A673 (cell line): ENCODE measurements around the gene AATK. TPM values are rescaled to one million over a fixed set of nuclear protein-coding genes. Genes with fewer than 3 reads are reported as not detected.

ENCODE experiments used
- BruUV-seq: library from RNA; stranded (reverse); fragments of 400-500 nt; replicated peaks from 2 replicates; lab custom pipeline; 2021; lab: Mats Ljungman, UMichigan
- CTCF ChIA-PET: fragments of 300-600 bp; sonication (Branson Sonifier 250); formaldehyde crosslinking; loops from one replicate; lab custom pipeline; 2022; ENCODE audit warnings: antibody characterized with exemption; lab: Charles Lee
- POLR2A ChIA-PET: fragments of 300-600 bp; sonication (Branson Sonifier 250); formaldehyde crosslinking; loops from one replicate; lab custom pipeline; 2022; ENCODE audit warnings: antibody characterized with exemption; ENCODE audit not compliant: low non-redundant PET; lab: Charles Lee
- DNase-seq: peaks from one replicate; pipeline ENCODE4 v3.0.0-alpha.2; 2015; ENCODE audit warnings: low spot score
- H3K27ac ChIP-seq: fragments of 200-600 bp; sonication (generic); 2 replicates; pipeline ENCODE4 v1.5.1; 2016; ENCODE audit warnings: mixed run types, low read depth, mild to moderate bottlenecking, mixed read lengths, antibody characterized with exemption, low read length; ENCODE audit not compliant: poor library complexity, severe bottlenecking
- H3K27me3 ChIP-seq: fragments of 200-600 bp; sonication (generic); replicated peaks from 2 replicates; pipeline ENCODE4 v1.6.1; 2017; ENCODE audit warnings: mixed run types, low read depth, mild to moderate bottlenecking, mixed read lengths, antibody characterized with exemption, low read length; ENCODE audit not compliant: insufficient read depth, poor library complexity
- H3K36me3 ChIP-seq: fragments of 200-600 bp; sonication (generic); 2 replicates; pipeline ENCODE4 v1.6.1; 2016; ENCODE audit warnings: mixed run types, mild to moderate bottlenecking, mixed read lengths, antibody characterized with exemption, low read length; ENCODE audit not compliant: insufficient read depth, poor library complexity, severe bottlenecking
- H3K4me1 ChIP-seq: fragments of 200-600 bp; sonication (generic); 2 replicates; pipeline ENCODE4 v1.6.1; 2017; ENCODE audit warnings: mixed run types, mild to moderate bottlenecking, mixed read lengths, antibody characterized with exemption, low read length; ENCODE audit not compliant: insufficient read depth, poor library complexity, severe bottlenecking
- H3K4me3 ChIP-seq: fragments of 200-600 bp; sonication (generic); 2 replicates; pipeline ENCODE4 v1.5.1; 2016; ENCODE audit warnings: low read depth, mixed run types, mild to moderate bottlenecking, mixed read lengths, low read length; ENCODE audit not compliant: poor library complexity, severe bottlenecking
- H3K9me3 ChIP-seq: fragments of 200-600 bp; sonication (generic); 2 replicates; pipeline ENCODE4 v1.6.1; 2016; ENCODE audit warnings: mixed run types, low read depth, mild to moderate bottlenecking, mixed read lengths, antibody characterized with exemption, low read length; ENCODE audit not compliant: poor library complexity, severe bottlenecking
- EZH2 ChIP-seq: fragments of 200-600 bp; sonication (generic); IDR thresholded peaks from 2 replicates; pipeline ENCODE4 v1.6.1; 2017; ENCODE audit warnings: borderline replicate concordance, low read depth, mild to moderate bottlenecking, mixed read lengths, antibody characterized with exemption, low read length; ENCODE audit not compliant: poor library complexity, severe bottlenecking
- intact Hi-C: fragments of 100-400 bp; cut with micrococcal nuclease; formaldehyde crosslinking; loops from one replicate; pipeline ENCODE4 v1.10.0; 2022; ENCODE audit not compliant: unreplicated experiment
- total RNA-seq: library from RNA; stranded (reverse); gene quantifications from 2 replicates; pipeline ENCODE4 v1.2.3, GENCODE V29; 2021
- TF ChIP-seq, protein P1 (sequence below): fragments of 300-800, 200-600 bp; sonication (generic); conservative IDR thresholded peaks from 2 replicates; pipeline ENCODE4 v1.5.1; 2017; ENCODE audit warnings: low read depth, mild to moderate bottlenecking, antibody characterized with exemption, low read length, moderate library complexity, mixed read lengths

Gene AATK
- total RNA-seq, 1 experiment from 2014 or later: 0.90 TPM

DNA sequence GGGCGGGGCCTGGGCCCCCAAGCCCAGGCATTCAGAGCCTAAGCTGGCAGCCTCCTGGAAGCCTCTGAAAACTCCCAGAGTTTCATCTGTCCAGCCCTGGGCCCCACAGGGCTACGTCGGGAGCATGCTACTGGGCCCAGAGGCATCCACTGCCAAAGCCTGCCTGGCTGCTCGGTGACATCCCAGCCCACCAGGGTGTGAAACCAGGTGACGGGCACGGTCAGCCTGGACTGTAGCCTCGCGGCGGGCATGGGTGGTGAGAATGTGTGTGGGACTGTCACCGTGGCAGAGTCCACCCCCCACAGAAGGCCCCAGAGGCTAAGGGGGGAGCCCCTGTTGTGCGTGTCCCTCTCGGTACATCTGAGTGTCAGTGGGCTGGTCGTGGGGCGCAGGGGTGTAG, 25.6 kb upstream of the AATK start:
- no peak for DNase-seq
- no TSS peak for BruUV-seq

DNA sequence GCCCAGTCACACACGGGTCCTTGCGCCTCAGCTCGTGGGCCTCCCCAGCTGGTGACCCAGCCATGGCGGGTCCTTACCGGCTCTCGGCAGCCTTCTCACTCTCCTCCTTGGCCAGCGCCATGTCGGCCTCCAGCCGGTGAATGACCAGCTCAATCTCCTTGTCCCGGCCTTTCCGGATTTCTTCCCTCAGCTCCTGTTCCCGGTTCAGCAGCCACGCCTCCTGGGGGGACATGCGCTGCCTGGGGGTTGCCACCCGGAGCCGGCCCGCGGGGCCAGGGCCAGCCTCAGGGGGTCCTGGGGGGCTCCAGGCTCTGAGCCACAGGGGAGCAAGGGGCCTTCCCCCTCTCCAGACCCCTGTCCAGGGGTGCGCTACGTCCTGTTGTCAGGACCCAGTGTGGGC, 25.1 kb upstream of the AATK start:
- Histone ChIP-seq H3K4me3 (no peak overlapping the region), H3K36me3 (peaks cover 5% of the 10 kb centered on the region), H3K27ac (no peak overlapping the region), H3K4me1 (no peaks in the 10 kb centered on the region), H3K27me3 (no peaks in the 10 kb centered on the region), H3K9me3 (no peaks in the 10 kb centered on the region)
- TF ChIP-seq EZH2: no peak
- TF ChIP-seq, protein P1, sequence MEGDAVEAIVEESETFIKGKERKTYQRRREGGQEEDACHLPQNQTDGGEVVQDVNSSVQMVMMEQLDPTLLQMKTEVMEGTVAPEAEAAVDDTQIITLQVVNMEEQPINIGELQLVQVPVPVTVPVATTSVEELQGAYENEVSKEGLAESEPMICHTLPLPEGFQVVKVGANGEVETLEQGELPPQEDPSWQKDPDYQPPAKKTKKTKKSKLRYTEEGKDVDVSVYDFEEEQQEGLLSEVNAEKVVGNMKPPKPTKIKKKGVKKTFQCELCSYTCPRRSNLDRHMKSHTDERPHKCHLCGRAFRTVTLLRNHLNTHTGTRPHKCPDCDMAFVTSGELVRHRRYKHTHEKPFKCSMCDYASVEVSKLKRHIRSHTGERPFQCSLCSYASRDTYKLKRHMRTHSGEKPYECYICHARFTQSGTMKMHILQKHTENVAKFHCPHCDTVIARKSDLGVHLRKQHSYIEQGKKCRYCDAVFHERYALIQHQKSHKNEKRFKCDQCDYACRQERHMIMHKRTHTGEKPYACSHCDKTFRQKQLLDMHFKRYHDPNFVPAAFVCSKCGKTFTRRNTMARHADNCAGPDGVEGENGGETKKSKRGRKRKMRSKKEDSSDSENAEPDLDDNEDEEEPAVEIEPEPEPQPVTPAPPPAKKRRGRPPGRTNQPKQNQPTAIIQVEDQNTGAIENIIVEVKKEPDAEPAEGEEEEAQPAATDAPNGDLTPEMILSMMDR: no peak
- intact Hi-C loops: no loop called here
- CTCF ChIA-PET: no interaction called here
- BruUV-seq: no TSS peak
- POLR2A ChIA-PET: no interaction called here
- no peak for DNase-seq

More for the DNA sequence above, 25.6 kb upstream of the AATK start:
- H3K9me3 ChIP-seq: no peaks in the 10 kb centered on the region
- ChIA-PET CTCF (no interaction called here), POLR2A (no interaction called here)
- no peak overlapping the region for H3K4me3 ChIP-seq
- no peaks in the 10 kb centered on the region for H3K27me3 ChIP-seq
- intact Hi-C loops: no loop called here
- TF ChIP-seq, protein P1: no peak
- no peak for TF ChIP-seq EZH2
- H3K27ac ChIP-seq: no peak overlapping the region
- H3K36me3 ChIP-seq: peaks cover 5% of the 10 kb centered on the region
- no peaks in the 10 kb centered on the region for H3K4me1 ChIP-seq

DNA sequence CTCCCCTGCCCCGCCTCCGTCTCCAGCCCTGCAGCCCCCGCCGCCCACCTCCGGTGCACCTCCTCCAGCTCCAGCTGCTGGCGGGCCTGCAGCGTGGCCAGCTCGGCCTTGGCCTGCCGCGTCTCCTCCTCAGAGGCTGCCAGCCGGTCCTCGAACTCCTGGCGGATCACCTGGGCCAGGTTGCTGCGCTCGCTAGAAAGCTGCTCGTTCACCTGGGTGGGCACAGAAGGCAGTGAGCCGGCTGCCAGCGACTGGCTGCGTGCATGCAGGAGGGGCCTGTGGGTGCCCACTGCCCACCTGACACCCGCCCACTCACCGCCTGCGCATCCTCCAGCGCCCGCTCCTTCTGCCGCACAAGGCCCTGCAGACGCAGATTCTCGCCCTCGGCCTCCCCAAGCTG, 24.6 kb upstream of the AATK start:
- no peak for DNase-seq
- Histone ChIP-seq H3K36me3 (peaks cover 5% of the 10 kb centered on the region), H3K4me1 (no peaks in the 10 kb centered on the region), H3K4me3 (no peak overlapping the region), H3K9me3 (no peaks in the 10 kb centered on the region), H3K27me3 (no peaks in the 10 kb centered on the region), H3K27ac (no peak overlapping the region)
- TF ChIP-seq, protein P1: no peak
- no peak for TF ChIP-seq EZH2
- ChIA-PET POLR2A (no interaction called here), CTCF (no interaction called here)
- intact Hi-C loops: no loop called here
- no TSS peak for BruUV-seq
